Measurements from ENCODE around the gene ZSCAN25.

Gene ZSCAN25

GRCh38 chr7:99638731-99639130 lies 22.0 kb downstream of the ZSCAN25 start:
- TF ChIP-seq, protein P1, sequence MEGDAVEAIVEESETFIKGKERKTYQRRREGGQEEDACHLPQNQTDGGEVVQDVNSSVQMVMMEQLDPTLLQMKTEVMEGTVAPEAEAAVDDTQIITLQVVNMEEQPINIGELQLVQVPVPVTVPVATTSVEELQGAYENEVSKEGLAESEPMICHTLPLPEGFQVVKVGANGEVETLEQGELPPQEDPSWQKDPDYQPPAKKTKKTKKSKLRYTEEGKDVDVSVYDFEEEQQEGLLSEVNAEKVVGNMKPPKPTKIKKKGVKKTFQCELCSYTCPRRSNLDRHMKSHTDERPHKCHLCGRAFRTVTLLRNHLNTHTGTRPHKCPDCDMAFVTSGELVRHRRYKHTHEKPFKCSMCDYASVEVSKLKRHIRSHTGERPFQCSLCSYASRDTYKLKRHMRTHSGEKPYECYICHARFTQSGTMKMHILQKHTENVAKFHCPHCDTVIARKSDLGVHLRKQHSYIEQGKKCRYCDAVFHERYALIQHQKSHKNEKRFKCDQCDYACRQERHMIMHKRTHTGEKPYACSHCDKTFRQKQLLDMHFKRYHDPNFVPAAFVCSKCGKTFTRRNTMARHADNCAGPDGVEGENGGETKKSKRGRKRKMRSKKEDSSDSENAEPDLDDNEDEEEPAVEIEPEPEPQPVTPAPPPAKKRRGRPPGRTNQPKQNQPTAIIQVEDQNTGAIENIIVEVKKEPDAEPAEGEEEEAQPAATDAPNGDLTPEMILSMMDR (conservative IDR thresholded peaks at IDR 0.05) = no peak
- H3K27ac ChIP-seq = no peak overlapping the region

DNA sequence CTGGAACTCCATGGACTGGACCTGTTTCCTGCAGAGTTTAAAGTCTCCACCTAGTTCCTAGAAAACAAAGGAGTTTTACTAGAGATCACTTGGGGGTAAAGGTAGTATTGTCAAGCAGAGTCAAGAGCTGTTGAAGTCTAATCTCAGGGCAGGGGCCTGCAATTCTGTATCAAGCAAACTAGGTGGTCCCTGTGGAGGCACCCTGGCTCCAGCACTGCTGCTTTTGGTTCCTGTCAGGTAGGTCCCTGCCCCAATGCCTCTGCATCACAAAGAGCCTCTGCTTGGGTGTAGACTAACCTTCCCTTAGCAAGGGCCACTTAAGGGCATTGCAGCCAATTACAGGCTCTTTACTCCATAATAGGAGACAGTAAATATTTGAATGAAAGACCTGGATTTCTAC lies 22.5 kb downstream of the ZSCAN25 start:
- no peak overlapping the region for H3K27ac ChIP-seq
- TF ChIP-seq, protein P1 (conservative IDR thresholded peaks at IDR 0.05) = no peak

GRCh38 chr7:99642027-99642426 lies 25.3 kb downstream of the ZSCAN25 start:
- H3K27ac ChIP-seq = no peak overlapping the region
- TF ChIP-seq, protein P1 (conservative IDR thresholded peaks at IDR 0.05) = no peak

GRCh38 chr7:99643464-99643863 lies 26.7 kb downstream of the ZSCAN25 start:
- no peak overlapping the region for H3K27ac ChIP-seq
- TF ChIP-seq, protein P1 (conservative IDR thresholded peaks at IDR 0.05) = no peak

GRCh38 chr7:99644431-99644830 lies 27.7 kb downstream of the ZSCAN25 start:
- H3K27ac ChIP-seq = no peak overlapping the region
- TF ChIP-seq, protein P1 (conservative IDR thresholded peaks at IDR 0.05) = no peak

- TF ChIP-seq, protein P1 (conservative IDR thresholded peaks at IDR 0.05) = no peak
- no peak overlapping the region for H3K27ac ChIP-seq
Observed at GRCh38 chr7:99645590-99645989, 28.8 kb downstream of the ZSCAN25 start.

DNA sequence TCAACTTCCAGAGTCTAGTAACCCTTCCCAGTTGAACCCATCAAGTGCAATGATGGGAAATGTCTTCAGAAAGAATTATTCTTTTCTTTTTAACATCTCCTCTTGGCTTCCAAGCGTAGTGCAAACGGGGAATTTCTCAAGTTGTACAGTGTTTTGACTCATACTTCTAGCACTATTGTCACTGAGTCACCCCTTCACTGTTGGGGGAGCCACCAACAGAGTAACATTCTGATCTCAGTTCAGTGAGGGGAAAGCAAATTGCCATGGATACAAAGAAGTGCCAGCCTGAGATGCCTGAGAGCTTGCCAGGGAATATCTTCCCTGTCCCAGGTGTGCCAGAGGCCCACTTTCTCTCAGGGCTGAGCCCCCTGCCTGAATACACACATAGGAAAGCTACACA lies 32.1 kb downstream of the ZSCAN25 start:
- no peak overlapping the region for H3K27ac ChIP-seq
- TF ChIP-seq, protein P1 (conservative IDR thresholded peaks at IDR 0.05) = no peak

DNA sequence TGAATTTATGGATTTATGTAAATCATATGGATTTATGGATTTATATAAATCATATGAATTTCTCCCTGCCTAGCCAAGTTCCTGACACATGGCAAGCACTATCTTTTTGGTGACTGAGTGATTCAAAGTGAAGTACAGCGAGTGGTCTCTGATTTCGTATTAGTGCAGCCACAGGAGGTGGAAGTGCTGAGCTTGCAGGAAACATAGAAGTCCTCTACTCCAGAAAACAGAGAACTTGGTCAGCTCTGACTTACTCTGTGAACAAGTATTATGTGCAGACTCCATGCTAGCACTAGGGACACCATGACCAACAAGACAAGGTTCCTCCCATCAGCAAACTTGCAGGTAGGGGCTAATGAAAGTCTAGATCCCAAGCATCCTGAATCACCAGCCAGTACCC lies 34.5 kb downstream of the ZSCAN25 start:
- H3K27ac ChIP-seq = no peak overlapping the region
- TF ChIP-seq, protein P1 (conservative IDR thresholded peaks at IDR 0.05) = no peak
